ENCODE data around the gene CDKN2D. TPM values are rescaled to one million over a fixed set of nuclear protein-coding genes. Genes with fewer than 3 reads are reported as not detected.

Gene CDKN2D
- total and polyA plus RNA-seq, 2 experiments from 2014 or later, result 6.4 to 13.9 TPM

DNA sequence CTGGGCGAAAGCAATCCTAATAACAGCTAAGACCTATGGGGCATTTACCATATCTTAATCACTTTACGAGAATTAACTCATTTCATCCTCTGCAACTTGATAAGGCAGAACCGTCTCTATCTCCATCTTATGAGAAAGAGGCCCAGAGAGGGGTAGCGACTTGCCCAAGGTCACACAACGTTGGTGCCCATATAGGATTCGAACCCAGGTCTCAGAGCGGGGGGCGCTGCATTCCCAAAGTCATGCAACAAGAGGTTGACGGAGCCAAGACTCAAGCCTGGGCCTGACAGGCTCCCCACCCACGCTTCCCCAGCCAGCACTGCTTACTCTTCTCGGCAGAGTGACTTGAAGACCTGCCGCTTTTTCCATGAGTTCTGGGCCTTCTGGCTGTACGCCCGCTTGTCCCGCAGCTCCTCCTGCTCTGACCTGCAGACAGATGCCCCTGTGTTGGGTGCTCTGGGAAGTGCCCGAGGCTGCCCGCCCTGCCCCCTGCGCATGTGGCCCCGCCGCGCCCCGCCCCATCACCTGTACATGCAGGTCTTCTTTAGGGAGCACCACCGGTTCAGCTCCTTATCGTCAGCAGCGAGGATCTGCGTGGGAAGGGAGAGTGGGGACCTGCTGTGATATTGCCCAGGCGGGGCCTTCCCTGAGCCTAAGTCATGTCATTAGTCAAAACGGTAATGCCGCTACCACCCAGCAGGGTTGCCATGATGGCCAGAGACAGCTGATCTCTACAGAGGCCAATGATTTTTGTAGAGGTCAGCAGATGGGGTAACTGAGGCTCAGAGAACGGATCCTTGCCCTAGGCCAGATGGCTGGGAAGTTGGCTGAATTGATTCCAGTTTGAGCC lies 13.8 kb downstream of the CDKN2D start:
- WGBS (ENCODE audit: low lambda C conversion rate, missing lambda C conversion rate), result 91% methylated on average over 30 of the region's 30 CpGs
- TF ChIP-seq EZH2 (IDR thresholded peaks at IDR 0.05; ENCODE audit: borderline replicate concordance) (no peak), EZH2phosphoT487 (IDR thresholded peaks at IDR 0.05; ENCODE audit: low read depth, severe bottlenecking, unreplicated experiment) (no peak)
- TF ChIP-seq, protein P1, sequence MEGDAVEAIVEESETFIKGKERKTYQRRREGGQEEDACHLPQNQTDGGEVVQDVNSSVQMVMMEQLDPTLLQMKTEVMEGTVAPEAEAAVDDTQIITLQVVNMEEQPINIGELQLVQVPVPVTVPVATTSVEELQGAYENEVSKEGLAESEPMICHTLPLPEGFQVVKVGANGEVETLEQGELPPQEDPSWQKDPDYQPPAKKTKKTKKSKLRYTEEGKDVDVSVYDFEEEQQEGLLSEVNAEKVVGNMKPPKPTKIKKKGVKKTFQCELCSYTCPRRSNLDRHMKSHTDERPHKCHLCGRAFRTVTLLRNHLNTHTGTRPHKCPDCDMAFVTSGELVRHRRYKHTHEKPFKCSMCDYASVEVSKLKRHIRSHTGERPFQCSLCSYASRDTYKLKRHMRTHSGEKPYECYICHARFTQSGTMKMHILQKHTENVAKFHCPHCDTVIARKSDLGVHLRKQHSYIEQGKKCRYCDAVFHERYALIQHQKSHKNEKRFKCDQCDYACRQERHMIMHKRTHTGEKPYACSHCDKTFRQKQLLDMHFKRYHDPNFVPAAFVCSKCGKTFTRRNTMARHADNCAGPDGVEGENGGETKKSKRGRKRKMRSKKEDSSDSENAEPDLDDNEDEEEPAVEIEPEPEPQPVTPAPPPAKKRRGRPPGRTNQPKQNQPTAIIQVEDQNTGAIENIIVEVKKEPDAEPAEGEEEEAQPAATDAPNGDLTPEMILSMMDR (IDR thresholded peaks at IDR 0.05; ENCODE audit: poor library complexity), result no peak
- Histone ChIP-seq H3K36me3 (replicated peaks; ENCODE audit: insufficient read depth, low read depth) (no peaks in the 10 kb centered on the region), H3K4me3 (no peak overlapping the region), H3K4me2 (no peak overlapping the region), H3K9me2 (replicated peaks; ENCODE audit: insufficient read depth) (no peaks in the 10 kb centered on the region), H4K20me1 (ENCODE audit: insufficient read depth, poor library complexity, severe bottlenecking) (no peaks in the 10 kb centered on the region), H3K79me2 (no peaks in the 10 kb centered on the region), H2AFZ (no peak overlapping the region), H3K27me3 (no peaks in the 10 kb centered on the region), H3K27ac (no peak overlapping the region), H3K4me1 (ENCODE audit: insufficient read depth) (no peaks in the 10 kb centered on the region), H3K9me3 (ENCODE audit: low read depth) (no peaks in the 10 kb centered on the region)
- no peak for DNase-seq (ENCODE audit: low spot score)

DNA sequence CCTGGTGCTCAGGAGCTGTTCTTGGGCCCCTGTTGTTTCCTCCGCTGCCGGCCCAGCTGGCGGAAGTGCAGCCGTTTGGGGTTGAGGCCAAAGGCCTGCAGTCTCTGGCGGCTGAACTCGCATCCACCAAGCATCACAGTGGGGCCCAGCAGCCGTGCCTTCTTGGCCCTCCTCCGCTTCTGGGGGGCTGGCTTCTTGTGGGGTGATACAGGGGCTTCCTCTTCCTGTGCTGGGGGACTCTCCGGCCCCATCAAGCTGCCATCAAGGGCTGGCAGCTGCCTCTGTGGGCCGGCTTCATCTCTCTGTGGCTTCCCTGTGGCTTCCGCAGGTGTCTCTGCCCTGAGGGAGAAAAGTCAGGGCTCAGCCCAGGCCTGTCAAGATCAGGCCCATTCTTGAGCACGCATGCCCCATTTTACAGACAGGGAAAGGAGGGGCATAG lies 14.8 kb downstream of the CDKN2D start:
- 91% methylated on average over 12 of the region's 12 CpGs for WGBS (ENCODE audit: low lambda C conversion rate, missing lambda C conversion rate)
- no peak overlapping the region for H3K27ac ChIP-seq
- DNase-seq (ENCODE audit: low spot score), result no peak

DNA sequence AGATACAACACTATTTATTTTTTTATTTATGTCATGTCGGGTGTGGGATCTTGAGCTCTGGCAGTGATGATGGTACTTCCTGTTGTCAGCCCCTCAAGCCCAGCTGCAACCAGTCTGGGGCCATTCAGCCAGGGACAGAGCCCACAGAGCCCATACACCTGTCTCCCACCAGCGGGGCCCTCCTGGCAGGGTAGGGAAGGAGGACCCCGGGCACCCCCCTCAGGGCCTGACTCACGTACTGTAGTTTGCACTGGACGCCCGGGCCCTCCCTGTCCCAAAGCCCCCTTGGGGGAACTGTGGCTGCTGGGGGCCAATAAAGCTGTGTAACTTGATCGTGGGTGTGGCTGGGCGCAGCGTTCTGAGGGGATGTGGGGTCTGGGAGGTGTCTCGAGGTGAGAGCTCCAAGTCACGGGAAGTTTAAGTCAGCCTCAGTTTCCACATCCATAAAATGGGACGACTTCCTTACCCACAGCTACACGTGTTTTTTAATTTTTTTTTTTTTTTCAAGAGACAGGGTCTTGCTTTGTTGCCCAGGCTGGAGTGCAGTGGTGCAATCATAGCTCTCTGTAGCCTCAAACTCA lies 15.6 kb downstream of the CDKN2D start:
- no peaks in the 10 kb centered on the region for H3K9me3 ChIP-seq (ENCODE audit: low read depth)
- no peaks in the 10 kb centered on the region for H3K9me2 ChIP-seq (replicated peaks; ENCODE audit: insufficient read depth)
- H3K4me3 ChIP-seq, result no peak overlapping the region
- no peaks in the 10 kb centered on the region for H3K4me1 ChIP-seq (ENCODE audit: insufficient read depth)
- 93% methylated on average over 13 of the region's 13 CpGs for WGBS (ENCODE audit: low lambda C conversion rate, missing lambda C conversion rate)
- H3K79me2 ChIP-seq, result no peaks in the 10 kb centered on the region
- no peak overlapping the region for H3K4me2 ChIP-seq
- no peak for DNase-seq (ENCODE audit: low spot score)
- H3K36me3 ChIP-seq (replicated peaks; ENCODE audit: insufficient read depth, low read depth), result no peaks in the 10 kb centered on the region
- H3K27ac ChIP-seq, result no peak overlapping the region
- TF ChIP-seq EZH2phosphoT487 (IDR thresholded peaks at IDR 0.05; ENCODE audit: low read depth, severe bottlenecking, unreplicated experiment) (no peak), EZH2 (IDR thresholded peaks at IDR 0.05; ENCODE audit: borderline replicate concordance) (no peak)
- TF ChIP-seq, protein P1 (IDR thresholded peaks at IDR 0.05; ENCODE audit: poor library complexity), result no peak
- no peaks in the 10 kb centered on the region for H4K20me1 ChIP-seq (ENCODE audit: insufficient read depth, poor library complexity, severe bottlenecking)
- no peaks in the 10 kb centered on the region for H3K27me3 ChIP-seq
- H2AFZ ChIP-seq, result no peak overlapping the region

More for the DNA sequence above, 14.8 kb downstream of the CDKN2D start:
- no peaks in the 10 kb centered on the region for H4K20me1 ChIP-seq (ENCODE audit: insufficient read depth, poor library complexity, severe bottlenecking)
- H3K9me3 ChIP-seq (ENCODE audit: low read depth), result no peaks in the 10 kb centered on the region
- H3K4me1 ChIP-seq (ENCODE audit: insufficient read depth), result no peaks in the 10 kb centered on the region
- H3K9me2 ChIP-seq (replicated peaks; ENCODE audit: insufficient read depth), result no peaks in the 10 kb centered on the region
- no peaks in the 10 kb centered on the region for H3K79me2 ChIP-seq
- no peak overlapping the region for H2AFZ ChIP-seq
- H3K4me2 ChIP-seq, result no peak overlapping the region
- TF ChIP-seq EZH2 (IDR thresholded peaks at IDR 0.05; ENCODE audit: borderline replicate concordance), result no peak
- TF ChIP-seq, protein P1 (IDR thresholded peaks at IDR 0.05; ENCODE audit: poor library complexity), result no peak
- no peak for TF ChIP-seq EZH2phosphoT487 (IDR thresholded peaks at IDR 0.05; ENCODE audit: low read depth, severe bottlenecking, unreplicated experiment)
- no peaks in the 10 kb centered on the region for H3K36me3 ChIP-seq (replicated peaks; ENCODE audit: insufficient read depth, low read depth)
- no peak overlapping the region for H3K4me3 ChIP-seq
- no peaks in the 10 kb centered on the region for H3K27me3 ChIP-seq

Data from hepatocyte (in vitro differentiated cells).